Left renal pelvis (tissue), 4 donors: Measurements from ENCODE around the gene XRCC1. TPM values are rescaled to one million over a fixed set of nuclear protein-coding genes. Genes with fewer than 3 reads are reported as not detected.
"Not testable (repeated sequence)": the region's sequence is repeated elsewhere in the genome, so short reads cannot be mapped to it uniquely, and the experiment has no call there.

Source experiments
- DNase-seq, 4 donors: peaks; one replicate each; pipeline ENCODE4 v3.0.0-alpha.2; 2013; ENCODE audit warnings: low read depth in 4 of 4, low spot score in 3 of 4
- polyA plus RNA-seq, 4 donors: library from polyadenylated mRNA; unstranded; fragments of 120-200 nt; gene quantifications; one replicate each; pipeline ENCODE4 v1.2.1, GENCODE V29; 2013; ENCODE audit not compliant: insufficient read length in 4 of 4

The XRCC1 gene
- polyA plus RNA-seq, 4 donors, result 49.1 to 67.6 (median 57.3) TPM

GRCh38 chr19:43524922-43525835 lies 50.1 kb downstream of the XRCC1 start:
- no peak for DNase-seq

GRCh38 chr19:43523696-43524095 lies 51.6 kb downstream of the XRCC1 start:
- not testable (repeated sequence) for DNase-seq

GRCh38 chr19:43522929-43523328 lies 52.4 kb downstream of the XRCC1 start:
- DNase-seq, result no peak

- DNase-seq, result no peak
These were observed 55.8 kb downstream of the XRCC1 start for GRCh38 chr19:43519436-43520088.

GRCh38 chr19:43518051-43518450 lies 57.3 kb downstream of the XRCC1 start:
- DNase-seq, result no peak

- DNase-seq, result not testable (repeated sequence)
These were observed 62.9 kb downstream of the XRCC1 start for GRCh38 chr19:43512399-43512798.

GRCh38 chr19:43511324-43511723 lies 64.0 kb downstream of the XRCC1 start:
- no peak for DNase-seq

- DNase-seq, result no peak
These were observed 64.6 kb downstream of the XRCC1 start for GRCh38 chr19:43510713-43511112.

GRCh38 chr19:43507880-43508279 lies 67.4 kb downstream of the XRCC1 start:
- no peak for DNase-seq

GRCh38 chr19:43506629-43507028 lies 68.7 kb downstream of the XRCC1 start:
- DNase-seq, result no peak

- DNase-seq, result no peak
These were observed 69.4 kb downstream of the XRCC1 start for GRCh38 chr19:43505941-43506340.

- DNase-seq, result no peak
These were observed 70.2 kb downstream of the XRCC1 start for GRCh38 chr19:43505186-43505456.

GRCh38 chr19:43504426-43505185 lies 70.7 kb downstream of the XRCC1 start, which contains the start of gene PHLDB3:
PHLDB3 (minus strand) TSS chr19:43504746; CDS start chr19:43504118, 628 bp downstream.
- no peak for DNase-seq

GRCh38 chr19:43503501-43504425 lies 71.6 kb downstream of the XRCC1 start:
- DNase-seq, result peak; percentile 83 to 89 (median 88)

- DNase-seq, result no peak
These were observed 72.8 kb downstream of the XRCC1 start for GRCh38 chr19:43502419-43502976.

- no peak for DNase-seq
These were observed 73.5 kb downstream of the XRCC1 start for GRCh38 chr19:43501661-43502418.

GRCh38 chr19:43499042-43499441 lies 76.3 kb downstream of the XRCC1 start:
- no peak for DNase-seq

GRCh38 chr19:43498233-43498842 lies 77.0 kb downstream of the XRCC1 start:
- DNase-seq, result no peak

GRCh38 chr19:43496960-43497359 lies 78.4 kb downstream of the XRCC1 start:
- no peak for DNase-seq
